KMS-11 (cell line): ENCODE results near the gene PYDC1.

Experiments
- H2AFZ ChIP-seq: fragments of 200-600 bp; sonication (generic); 2 replicates; pipeline ENCODE4 v1.6.1; 2016; ENCODE audit warnings: antibody characterized with exemption, mixed run types, low read depth
- H3K27ac ChIP-seq: fragments of 200-600 bp; sonication (generic); 2 replicates; pipeline ENCODE4 v1.6.1; 2016; ENCODE audit warnings: mild to moderate bottlenecking, mixed run types
- H3K27me3 ChIP-seq: fragments of 200-600 bp; sonication (generic); 2 replicates; pipeline ENCODE4 v1.6.1; 2017; ENCODE audit warnings: mild to moderate bottlenecking, low read depth, mixed run types, moderate library complexity; ENCODE audit not compliant: insufficient read depth
- H3K36me3 ChIP-seq: fragments of 200-600 bp; sonication (generic); 2 replicates; pipeline ENCODE4 v1.6.1; 2017; ENCODE audit warnings: mild to moderate bottlenecking, mixed run types; ENCODE audit not compliant: insufficient read depth
- H3K4me1 ChIP-seq: fragments of 200-600 bp; sonication (generic); 2 replicates; pipeline ENCODE4 v1.6.1; 2016; ENCODE audit warnings: mild to moderate bottlenecking, low read depth, mixed run types; ENCODE audit not compliant: poor library complexity, severe bottlenecking
- H3K4me2 ChIP-seq: fragments of 200-600 bp; sonication (generic); 2 replicates; pipeline ENCODE4 v1.7.0; 2016; ENCODE audit warnings: mild to moderate bottlenecking, mixed run types
- H3K4me3 ChIP-seq: fragments of 200-600 bp; sonication (generic); IDR thresholded peaks from 2 replicates; pipeline ENCODE4 v1.6.1; 2017; ENCODE audit warnings: low read depth, low read length, mixed read lengths; ENCODE audit not compliant: insufficient read depth
- H3K79me2 ChIP-seq: fragments of 200-600 bp; sonication (generic); 2 replicates; pipeline ENCODE4 v1.6.1; 2016; ENCODE audit warnings: low read depth, mixed run types; ENCODE audit not compliant: insufficient read depth
- H3K9ac ChIP-seq: fragments of 200-600 bp; sonication (generic); 2 replicates; pipeline ENCODE4 v1.6.1; 2016; ENCODE audit warnings: mild to moderate bottlenecking, mixed run types
- H4K20me1 ChIP-seq: fragments of 200-600 bp; sonication (generic); 2 replicates; pipeline ENCODE4 v1.6.1; 2016; ENCODE audit warnings: mild to moderate bottlenecking, mixed run types; ENCODE audit not compliant: insufficient read depth
- TF ChIP-seq, protein P1 (sequence below): fragments of 200-600 bp; sonication (generic); conservative IDR thresholded peaks from 2 replicates; pipeline ENCODE4 v1.6.1; 2017; ENCODE audit warnings: low read depth, mild to moderate bottlenecking, antibody characterized with exemption, low read length, moderate library complexity, mixed read lengths

PYDC1 gene

DNA sequence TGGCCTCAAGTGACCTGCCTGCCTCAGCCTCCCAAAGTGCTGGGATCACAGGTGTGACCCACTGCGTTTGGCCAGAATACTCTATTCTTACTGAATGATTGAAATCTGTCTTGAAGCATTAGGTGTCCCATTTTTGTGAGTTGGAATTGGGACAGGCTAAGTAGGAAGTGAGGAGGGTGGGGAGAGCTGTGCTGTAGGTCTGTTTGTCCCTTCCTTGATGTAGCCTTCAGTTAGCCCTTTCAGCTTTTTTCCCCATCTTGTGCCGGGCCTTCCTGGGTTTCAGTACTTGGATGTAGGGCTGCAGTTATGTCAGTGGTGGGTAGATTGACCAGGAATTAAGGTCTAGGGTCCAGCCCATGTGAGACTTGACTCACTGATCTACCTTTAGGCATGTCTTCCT lies 23.1 kb downstream of the PYDC1 start:
- no peaks in the 10 kb centered on the region for H3K27me3 ChIP-seq
- H3K36me3 ChIP-seq: peaks cover 24% of the 10 kb centered on the region
- H3K4me2 ChIP-seq: no peak overlapping the region
- TF ChIP-seq, protein P1, sequence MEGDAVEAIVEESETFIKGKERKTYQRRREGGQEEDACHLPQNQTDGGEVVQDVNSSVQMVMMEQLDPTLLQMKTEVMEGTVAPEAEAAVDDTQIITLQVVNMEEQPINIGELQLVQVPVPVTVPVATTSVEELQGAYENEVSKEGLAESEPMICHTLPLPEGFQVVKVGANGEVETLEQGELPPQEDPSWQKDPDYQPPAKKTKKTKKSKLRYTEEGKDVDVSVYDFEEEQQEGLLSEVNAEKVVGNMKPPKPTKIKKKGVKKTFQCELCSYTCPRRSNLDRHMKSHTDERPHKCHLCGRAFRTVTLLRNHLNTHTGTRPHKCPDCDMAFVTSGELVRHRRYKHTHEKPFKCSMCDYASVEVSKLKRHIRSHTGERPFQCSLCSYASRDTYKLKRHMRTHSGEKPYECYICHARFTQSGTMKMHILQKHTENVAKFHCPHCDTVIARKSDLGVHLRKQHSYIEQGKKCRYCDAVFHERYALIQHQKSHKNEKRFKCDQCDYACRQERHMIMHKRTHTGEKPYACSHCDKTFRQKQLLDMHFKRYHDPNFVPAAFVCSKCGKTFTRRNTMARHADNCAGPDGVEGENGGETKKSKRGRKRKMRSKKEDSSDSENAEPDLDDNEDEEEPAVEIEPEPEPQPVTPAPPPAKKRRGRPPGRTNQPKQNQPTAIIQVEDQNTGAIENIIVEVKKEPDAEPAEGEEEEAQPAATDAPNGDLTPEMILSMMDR: no peak
- H3K4me3 ChIP-seq: no peak overlapping the region
- no peak overlapping the region for H3K9ac ChIP-seq
- peaks cover 16% of the 10 kb centered on the region; the same call in 1 of the 2 replicates for H3K79me2 ChIP-seq
- H3K4me1 ChIP-seq: peaks cover 5% of the 10 kb centered on the region
- H2AFZ ChIP-seq: no peak overlapping the region
- no peak overlapping the region for H3K27ac ChIP-seq
- H4K20me1 ChIP-seq: no peaks in the 10 kb centered on the region; the same call in 1 of the 2 replicates

DNA sequence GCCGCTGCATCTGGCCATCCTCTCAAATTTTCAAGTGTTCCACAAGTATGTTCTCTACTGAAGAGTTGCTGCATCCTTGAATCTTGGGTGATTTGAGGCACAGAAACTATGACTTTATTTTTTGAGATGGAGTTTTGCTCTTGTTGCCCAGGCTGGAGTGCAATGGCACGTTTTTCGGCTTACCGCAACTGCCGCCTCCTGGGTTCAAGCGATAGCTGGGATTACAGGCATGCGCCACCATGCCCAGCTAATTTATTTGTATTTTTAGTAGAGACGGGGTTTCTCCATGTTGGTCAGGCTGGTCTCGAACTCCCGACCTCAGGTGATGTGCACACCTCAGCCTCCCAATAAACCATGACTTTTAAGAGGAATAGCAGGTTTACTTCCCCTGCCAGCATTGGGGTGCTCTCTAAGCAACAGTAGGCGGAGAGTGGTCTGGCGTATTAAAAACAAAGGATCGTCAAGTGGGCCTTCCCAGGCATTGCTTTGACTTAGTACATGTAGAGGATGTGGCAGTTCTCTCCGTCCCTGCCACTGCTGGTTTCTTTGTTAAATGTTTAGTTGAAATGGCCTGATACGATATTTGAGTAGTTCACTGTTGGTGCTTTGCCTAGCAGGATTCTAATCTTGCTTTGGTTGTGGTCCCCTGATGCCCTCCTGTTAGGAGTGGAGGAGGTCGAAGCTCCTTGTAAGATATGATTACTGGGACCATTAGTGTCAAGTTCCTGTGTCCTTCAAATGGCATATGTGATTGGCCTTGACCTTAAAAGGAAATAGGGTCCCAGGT lies 23.9 kb downstream of the PYDC1 start:
- Histone ChIP-seq H3K27ac (no peak overlapping the region), H4K20me1 (no peaks in the 10 kb centered on the region; the same call in 1 of the 2 replicates), H3K79me2 (peaks cover 25% of the 10 kb centered on the region; the same call in 1 of the 2 replicates), H3K4me3 (no peak overlapping the region), H3K4me2 (no peak overlapping the region), H3K4me1 (peaks cover 10% of the 10 kb centered on the region), H3K36me3 (peaks cover 32% of the 10 kb centered on the region), H3K27me3 (no peaks in the 10 kb centered on the region), H3K9ac (no peak overlapping the region), H2AFZ (no peak overlapping the region)
- TF ChIP-seq, protein P1: no peak

DNA sequence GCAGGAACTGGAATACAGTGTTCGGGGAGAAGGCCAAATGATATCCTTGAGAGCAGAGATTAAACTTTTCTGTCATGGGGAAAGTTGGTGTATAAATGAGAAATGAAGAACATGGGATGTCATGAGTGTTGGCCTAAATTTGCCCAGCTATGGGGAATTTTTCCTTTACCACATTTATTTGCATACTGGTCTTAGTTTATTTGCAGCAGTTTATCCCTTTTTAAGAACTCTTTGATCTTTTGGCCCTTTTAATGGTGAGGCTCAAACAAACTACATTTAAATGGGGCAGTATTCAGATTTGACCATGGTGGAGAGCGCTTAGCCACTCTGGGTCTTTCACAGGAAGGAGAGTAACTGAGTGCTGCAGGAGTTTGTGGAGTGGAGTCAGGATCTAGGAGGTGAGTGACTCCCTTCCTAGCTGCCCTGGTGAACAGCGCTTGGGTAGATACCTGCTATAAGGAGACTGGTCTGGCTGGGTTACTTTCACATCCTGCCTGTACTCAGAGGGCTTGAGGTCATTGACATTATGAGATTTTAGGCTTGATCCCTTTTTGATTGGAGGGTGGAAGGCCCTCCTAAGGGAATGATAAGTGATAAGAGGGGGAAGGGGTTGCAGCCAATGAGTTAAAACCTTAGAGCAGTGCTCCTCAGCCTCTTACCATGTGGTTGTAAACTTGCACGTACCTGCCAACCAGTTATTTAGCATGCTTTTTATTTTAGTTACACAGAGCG lies 25.1 kb downstream of the PYDC1 start:
- peaks cover 10% of the 10 kb centered on the region; the same call in 1 of the 2 replicates for H4K20me1 ChIP-seq
- no peaks in the 10 kb centered on the region for H3K27me3 ChIP-seq
- H3K79me2 ChIP-seq: peaks cover 36% of the 10 kb centered on the region; the same call in 1 of the 2 replicates
- H3K27ac ChIP-seq: no peak overlapping the region
- peaks cover 44% of the 10 kb centered on the region for H3K36me3 ChIP-seq
- H3K4me3 ChIP-seq: no peak overlapping the region
- peaks cover 20% of the 10 kb centered on the region for H3K4me1 ChIP-seq
- no peak overlapping the region for H3K9ac ChIP-seq
- TF ChIP-seq, protein P1: no peak
- H3K4me2 ChIP-seq: no peak overlapping the region
- no peak overlapping the region for H2AFZ ChIP-seq

DNA sequence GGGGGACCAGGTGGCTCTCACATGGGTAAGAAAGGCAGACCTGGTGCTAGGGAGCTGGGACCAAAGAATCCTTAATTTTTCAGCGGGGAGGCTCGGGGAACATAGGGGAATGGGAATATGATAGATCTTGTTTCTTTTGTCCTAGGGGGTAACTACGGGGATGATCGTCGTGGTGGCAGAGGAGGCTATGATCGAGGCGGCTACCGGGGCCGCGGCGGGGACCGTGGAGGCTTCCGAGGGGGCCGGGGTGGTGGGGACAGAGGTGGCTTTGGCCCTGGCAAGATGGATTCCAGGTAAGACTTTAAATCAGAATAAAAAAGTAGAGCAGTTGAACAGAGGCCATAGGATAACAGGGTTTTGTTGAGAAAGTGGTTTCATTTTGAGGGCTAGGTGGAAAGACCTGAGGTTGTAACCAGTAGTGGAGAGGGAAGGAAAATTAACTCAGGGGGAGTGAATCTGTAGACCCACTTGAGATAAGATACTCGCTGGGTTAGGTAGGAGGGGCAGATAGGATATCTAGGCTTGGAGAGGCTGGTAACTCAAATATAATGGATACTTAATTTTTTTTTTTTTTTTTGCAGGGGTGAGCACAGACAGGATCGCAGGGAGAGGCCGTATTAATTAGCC lies 26.0 kb downstream of the PYDC1 start:
- peaks cover 53% of the 10 kb centered on the region for H3K36me3 ChIP-seq
- no peak overlapping the region for H3K4me3 ChIP-seq
- H3K4me1 ChIP-seq: peaks cover 21% of the 10 kb centered on the region
- H3K9ac ChIP-seq: no peak overlapping the region
- H3K79me2 ChIP-seq: peaks cover 46% of the 10 kb centered on the region; the same call in 1 of the 2 replicates
- no peak overlapping the region for H3K27ac ChIP-seq
- H4K20me1 ChIP-seq: peaks cover 13% of the 10 kb centered on the region; the same call in 1 of the 2 replicates
- TF ChIP-seq, protein P1: no peak
- H3K27me3 ChIP-seq: no peaks in the 10 kb centered on the region
- H3K4me2 ChIP-seq: no peak overlapping the region
- no peak overlapping the region for H2AFZ ChIP-seq
